ACHN (cell line): ENCODE data around the gene WDR48.
"Not testable (repeated sequence)": the region's sequence is repeated elsewhere in the genome, so short reads cannot be mapped to it uniquely, and the experiment has no call there.

Experiments
- DNase-seq: peaks from one replicate; pipeline ENCODE4 v3.0.0-alpha.2; 2015
- in situ Hi-C: cut with HindIII; loops from 2 replicates; pipeline ENCODE4 v1.10.0; 2017; ENCODE audit warnings: low sequenced_read_pairs, low pct_ligation_motif_present, low pct_unique_long_range_greater_than_20kb

Gene WDR48

GRCh38 chr3:39056151-39056550 lies 4.3 kb downstream of the WDR48 start:
- in situ Hi-C loops: no loop called here
- DNase-seq: peak; percentile 13

- in situ Hi-C loops, DNase-seq: not testable (repeated sequence)
Measured at GRCh38 chr3:39061228-39061627, 9.4 kb downstream of the WDR48 start.

GRCh38 chr3:39062180-39062579 lies 10.4 kb downstream of the WDR48 start:
- in situ Hi-C loops: no loop called here
- DNase-seq: no peak

DNA sequence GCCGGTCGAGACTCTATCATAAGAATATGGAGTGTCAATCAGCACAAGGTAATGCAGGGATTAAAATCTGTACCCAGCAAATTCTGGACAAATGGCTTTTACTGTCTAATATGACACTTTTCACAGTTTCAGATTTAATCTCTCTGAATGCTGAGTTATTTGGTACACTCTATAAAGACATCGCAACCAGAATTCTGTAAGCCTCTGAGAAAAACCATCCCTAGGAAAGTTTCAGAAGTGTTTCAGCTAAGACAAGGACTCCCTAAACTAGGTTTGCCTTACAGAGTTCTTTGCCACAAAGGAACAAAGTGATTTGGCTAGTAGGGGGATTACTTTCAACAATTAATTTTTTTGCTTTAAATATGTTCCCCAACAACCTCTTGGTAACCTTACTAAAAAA lies 11.3 kb downstream of the WDR48 start:
- in situ Hi-C loops: no loop called here

GRCh38 chr3:39064646-39065045 lies 12.8 kb downstream of the WDR48 start:
- in situ Hi-C loops: no loop called here
- DNase-seq: peak; percentile 75

More for the DNA sequence above, 11.3 kb downstream of the WDR48 start:
- DNase-seq: no peak

GRCh38 chr3:39065197-39065596 lies 13.4 kb downstream of the WDR48 start:
- DNase-seq: peak; percentile 61

DNA sequence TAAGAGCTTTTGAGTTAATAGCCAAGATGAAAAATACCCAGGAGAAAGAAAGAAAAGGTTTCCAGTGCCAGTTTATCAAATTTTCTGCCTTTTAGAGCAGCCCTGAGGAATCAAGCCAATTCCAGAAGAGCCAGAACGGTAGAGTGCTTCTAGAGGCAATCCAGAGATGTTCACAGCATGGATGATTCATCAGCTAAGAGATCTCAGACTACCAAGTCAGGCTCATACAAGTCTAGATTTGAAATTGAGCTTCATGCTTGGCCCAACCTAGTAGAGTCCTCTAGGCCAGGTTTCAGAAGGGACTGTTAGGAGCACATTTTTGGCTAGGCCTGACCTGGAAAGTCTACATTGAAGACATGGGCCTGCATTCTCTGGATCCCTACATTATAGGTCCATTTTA lies 15.5 kb downstream of the WDR48 start:
- in situ Hi-C loops: no loop called here
- no peak for DNase-seq

More at GRCh38 chr3:39065197-39065596, 13.4 kb downstream of the WDR48 start:
- in situ Hi-C loops: no loop called here

- in situ Hi-C loops: no loop called here
- no peak for DNase-seq
Measured at GRCh38 chr3:39068556-39068955, 16.7 kb downstream of the WDR48 start.

DNA sequence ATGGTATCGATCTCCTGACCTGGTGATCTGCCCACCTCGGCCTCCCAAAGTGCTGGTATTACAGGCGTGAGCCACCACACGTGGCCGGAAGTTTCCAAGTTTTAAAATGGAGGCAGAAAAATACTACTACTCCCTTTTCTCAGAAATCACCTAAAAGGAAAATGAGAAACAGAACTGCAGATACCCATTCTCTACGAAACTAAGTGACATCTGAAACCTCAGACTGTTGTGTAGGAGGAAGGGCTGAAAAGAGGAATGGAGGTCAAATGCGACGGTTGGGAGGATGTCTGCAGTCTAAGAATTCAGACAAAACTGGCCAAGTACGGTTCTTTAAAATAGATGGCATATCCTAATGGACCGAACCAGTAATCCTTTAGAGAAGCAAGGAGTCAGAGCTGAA lies 24.1 kb downstream of the WDR48 start:
- no peak for DNase-seq
- in situ Hi-C loops: no loop called here

GRCh38 chr3:39079530-39079929 lies 27.7 kb downstream of the WDR48 start:
- DNase-seq: no peak
- in situ Hi-C loops: no loop called here

GRCh38 chr3:39080026-39080425 lies 28.2 kb downstream of the WDR48 start:
- DNase-seq: no peak
- in situ Hi-C loops: no loop called here

DNA sequence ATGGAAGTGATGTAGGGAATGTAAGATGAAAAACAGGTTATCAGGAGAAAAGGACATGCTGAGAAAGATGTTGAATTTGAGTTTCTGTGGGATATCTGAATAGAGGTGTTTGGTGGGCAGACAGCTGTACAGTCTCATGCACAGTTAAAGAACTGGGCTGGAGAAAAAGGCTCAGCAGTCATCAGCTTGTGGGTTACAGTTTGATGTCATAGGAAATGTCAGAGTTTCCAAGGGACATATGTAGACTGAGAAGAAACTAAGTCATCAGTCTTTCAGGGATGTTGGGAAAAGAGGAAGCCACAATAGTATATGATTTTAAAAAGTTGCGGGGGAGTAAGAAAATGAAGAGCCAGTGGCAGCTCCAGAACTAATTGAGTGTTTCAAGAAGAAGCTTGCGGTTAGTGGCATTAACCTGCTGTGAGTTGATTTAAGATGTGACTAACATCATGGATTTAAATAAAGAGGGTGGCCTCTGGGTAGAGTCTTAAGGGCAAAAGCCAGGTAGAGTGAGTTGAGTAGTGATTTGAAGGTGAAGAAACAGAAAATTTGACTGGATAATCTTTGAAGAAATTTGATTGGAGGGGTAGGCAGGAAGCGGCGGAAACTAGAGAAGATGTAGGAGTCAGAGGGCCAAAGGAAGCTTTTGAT lies 31.0 kb downstream of the WDR48 start:
- in situ Hi-C loops: no loop called here
- DNase-seq: no peak

GRCh38 chr3:39086144-39086543 lies 34.3 kb downstream of the WDR48 start:
- DNase-seq: no peak

DNA sequence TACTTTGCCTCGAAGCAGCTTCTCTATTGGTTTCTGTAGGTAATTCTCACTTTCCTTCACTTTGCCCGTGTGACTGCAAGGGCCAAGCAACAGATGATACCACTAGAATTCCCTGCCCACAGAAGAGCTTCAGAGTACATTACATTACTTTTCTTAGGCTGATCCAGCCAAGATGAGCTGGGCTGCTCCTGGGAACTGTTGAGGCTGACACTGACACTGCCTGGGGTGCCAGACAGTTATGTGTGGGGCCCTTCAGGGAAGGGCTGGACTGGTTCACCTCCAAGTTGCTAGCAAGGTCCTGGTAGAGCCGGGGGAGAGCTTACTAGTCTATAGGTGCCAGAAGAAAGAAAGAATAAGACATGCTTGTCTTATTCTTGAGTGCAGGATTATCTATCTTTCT lies 36.6 kb downstream of the WDR48 start:
- in situ Hi-C loops: no loop called here
- no peak for DNase-seq

More at GRCh38 chr3:39086144-39086543, 34.3 kb downstream of the WDR48 start:
- in situ Hi-C loops: no loop called here

DNA sequence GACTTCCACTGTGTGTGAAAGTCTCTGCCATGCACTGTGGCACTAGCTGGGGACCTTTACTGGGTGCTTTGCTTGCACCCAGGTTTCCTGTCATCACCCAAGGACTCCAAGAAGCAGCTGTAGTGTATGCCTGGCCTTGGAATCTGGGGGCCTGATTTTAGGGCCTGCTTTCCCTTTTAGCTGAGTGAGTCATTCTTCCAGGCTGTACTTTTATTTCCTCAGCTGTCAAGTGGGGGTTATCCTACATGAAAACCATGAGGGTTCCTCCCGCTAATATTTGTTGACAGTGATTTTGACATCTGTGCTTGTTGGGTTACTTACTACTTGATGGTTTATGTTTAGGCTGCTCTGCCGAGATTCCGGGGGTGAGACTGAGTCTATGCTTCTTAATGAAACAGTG lies 37.1 kb downstream of the WDR48 start:
- no peak for DNase-seq
- in situ Hi-C loops: no loop called here

GRCh38 chr3:39090922-39091321 lies 39.1 kb downstream of the WDR48 start:
- in situ Hi-C loops: no loop called here
- DNase-seq: no peak

- in situ Hi-C loops: no loop called here
- no peak for DNase-seq
Measured at GRCh38 chr3:39094851-39095677, 43.2 kb downstream of the WDR48 start.

- in situ Hi-C loops: no loop called here
- no peak for DNase-seq
Measured at GRCh38 chr3:39095778-39096177, 44.0 kb downstream of the WDR48 start.

GRCh38 chr3:39096775-39097174 lies 45.0 kb downstream of the WDR48 start:
- DNase-seq: no peak
- in situ Hi-C loops: no loop called here
